CD4-positive, alpha-beta T cell (primary cell): ENCODE measurements around the gene CHCT1. TPM values are rescaled to one million over a fixed set of nuclear protein-coding genes. Genes with fewer than 3 reads are reported as not detected.
A peak's percentile ranks its signal among the peaks of the same experiment; 100 is the strongest.

Experiments
- ATAC-seq: fragments of 200-7000 bp; cut with Tn5 transposase; one replicate; pipeline ENCODE4 v1.10.0; 2022; ENCODE audit warnings: mild to moderate bottlenecking; ENCODE audit not compliant: poor library complexity
- CTCF ChIA-PET: fragments of 350-600 bp; sonication (Branson Sonifier 250); formaldehyde crosslinking; loops from one replicate; lab custom pipeline; 2021; ENCODE audit warnings: antibody characterized with exemption, inconsistent platforms; lab: Charles Lee
- POLR2A ChIA-PET: fragments of 350-600 bp; sonication (Branson Sonifier 250); formaldehyde crosslinking; loops from one replicate; lab custom pipeline; 2021; ENCODE audit warnings: antibody characterized with exemption, inconsistent platforms; lab: Charles Lee
- DNase-seq, 14 experiments: peaks; one replicate each; pipeline ENCODE4 v3.0.0-alpha.2; 2013 to 2020; ENCODE audit warnings: mixed read lengths in 2 of 14
- H3K27ac ChIP-seq, 2 donors: one replicate each; pipeline versions ENCODE4 v1.5.1 to v1.7.0; 2013; ENCODE audit warnings: low read length in 2 of 2, low read depth in 1 of 2, mild to moderate bottlenecking in 1 of 2
- H3K27me3 ChIP-seq, 2 experiments: 1 replicate in 1 of 2; 2 replicates in 1 of 2; pipeline versions ENCODE4 v1.6.1 to v1.7.0; 2013; ENCODE audit warnings: low read length in 2 of 2, control low read depth in 1 of 2, mild to moderate bottlenecking in 1 of 2, moderate library complexity in 1 of 2; ENCODE audit not compliant: insufficient read depth in 2 of 2, control insufficient read depth in 1 of 2
- H3K36me3 ChIP-seq: one replicate; pipeline ENCODE4 v1.6.1; 2013; ENCODE audit warnings: low read length, control low read depth; ENCODE audit not compliant: insufficient read depth
- H3K4me1 ChIP-seq: one replicate; pipeline ENCODE4 v1.6.1; 2013; ENCODE audit warnings: low read length, control low read depth; ENCODE audit not compliant: insufficient read depth
- H3K4me3 ChIP-seq: one replicate; pipeline ENCODE4 v1.5.1; 2013; ENCODE audit warnings: mild to moderate bottlenecking, low read length, moderate library complexity
- H3K9me3 ChIP-seq, 2 experiments: 1 replicate in 1 of 2; 2 replicates in 1 of 2; pipeline versions ENCODE4 v1.6.1 to v1.7.0; 2013; ENCODE audit warnings: low read length in 2 of 2, mild to moderate bottlenecking in 2 of 2, control low read depth in 1 of 2, moderate library complexity in 1 of 2; ENCODE audit not compliant: control insufficient read depth in 1 of 2, insufficient read depth in 1 of 2
- H3K27ac Mint-ChIP-seq: one replicate; pipeline ENCODE4 v1.8.0; 2020; ENCODE audit warnings: mixed read lengths
- H3K27me3 Mint-ChIP-seq: one replicate; pipeline ENCODE4 v1.8.0; 2021; ENCODE audit warnings: mixed read lengths
- H3K36me3 Mint-ChIP-seq: one replicate; pipeline ENCODE4 v1.8.0; 2021; ENCODE audit warnings: low read depth, mixed read lengths
- H3K4me1 Mint-ChIP-seq: one replicate; pipeline ENCODE4 v1.8.0; 2021; ENCODE audit warnings: low read depth, mixed read lengths
- H3K4me3 Mint-ChIP-seq: one replicate; pipeline ENCODE4 v1.8.0; 2020; ENCODE audit warnings: mild to moderate bottlenecking, mixed read lengths
- H3K9me3 Mint-ChIP-seq: one replicate; pipeline ENCODE4 v1.8.0; 2020; ENCODE audit warnings: mixed read lengths
- CTCF ChIP-seq: fragments of 200-600 bp; IDR thresholded peaks from one replicate; pipeline ENCODE4 v1.8.0; 2022; ENCODE audit warnings: antibody characterized with exemption, mild to moderate bottlenecking
- intact Hi-C, 2 experiments: fragments of 100-400 bp; cut with DNase I in 1 of 2; cut with micrococcal nuclease in 1 of 2; formaldehyde crosslinking; loops; one replicate each; pipeline versions ENCODE4 v1.15.1 to v1.9.0; 2023 to 2025; cut with DNase I, micrococcal nuclease
- total RNA-seq, 174 experiments: library from RNA in 2 of 174; stranded (reverse) in 2 of 174; gene quantifications; one replicate each; pipeline ENCODE4 v1.2.3 and lab custom pipeline; 2021 to 2026

The CHCT1 gene
- total RNA-seq, 2 experiments from 2014 or later = not detected

DNA sequence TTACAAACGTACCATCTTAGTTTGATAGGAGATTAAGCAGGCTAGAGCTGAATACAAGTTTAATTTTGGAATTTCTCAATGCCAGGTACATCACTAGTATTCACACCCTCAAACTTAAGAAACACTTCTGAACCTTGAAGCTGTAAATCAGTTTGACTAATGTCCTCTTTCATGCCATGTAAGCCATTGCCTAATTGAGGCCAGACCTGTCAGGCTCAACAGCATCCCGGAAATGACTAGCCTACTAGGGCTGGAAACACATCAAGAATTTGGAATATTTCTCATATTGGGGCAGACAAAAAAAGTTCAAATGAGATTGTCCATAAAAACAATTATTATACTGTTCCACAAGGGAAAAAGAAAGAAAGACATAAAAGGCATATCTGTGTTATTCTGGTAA, 32.1 kb upstream of the CHCT1 start:
- Histone ChIP-seq H3K9me3 (no peaks in the 10 kb centered on the region), H3K27ac (no peak overlapping the region), H3K4me1 (peaks cover 28% of the 10 kb centered on the region), H3K36me3 (peaks cover 2% of the 10 kb centered on the region), H3K4me3 (no peak overlapping the region), H3K27me3 (no peaks in the 10 kb centered on the region)
- H3K9me3 Mint-ChIP-seq = no peaks in the 10 kb centered on the region
- H3K4me3 Mint-ChIP-seq = peak overlapping the region; percentile 98
- H3K27ac Mint-ChIP-seq = peak overlapping the region; percentile 91
- peaks cover 23% of the 10 kb centered on the region for H3K36me3 Mint-ChIP-seq
- ChIA-PET POLR2A (interaction anchor here (0.6 kb wide), 1 partner anchor 348 kb away, joined by 3 read pairs; no protein-coding TSS in a partner anchor), CTCF (interaction anchor here (0.9 to 1.0 kb wide), 2 partner anchors 31 to 42 kb away, joined by 3 read pairs; no protein-coding TSS in a partner anchor)
- ATAC-seq (no peak), DNase-seq (peak in 2 of 14 experiments; percentile 34 to 35)
- H3K4me1 Mint-ChIP-seq = peaks cover 60% of the 10 kb centered on the region
- H3K27me3 Mint-ChIP-seq = no peaks in the 10 kb centered on the region
- intact Hi-C loops = loop anchor here (5.0 to 10.0 kb wide), 6 partner anchors 212 to 1875 kb away; partner anchors contain the start of genes PPM1D (in 2 of the 2), BCAS3 (in 1 of the 2), DHX40 (in 1 of the 2) and MTMR4 (in 1 of the 2)
- TF ChIP-seq CTCF = no peak

DNA sequence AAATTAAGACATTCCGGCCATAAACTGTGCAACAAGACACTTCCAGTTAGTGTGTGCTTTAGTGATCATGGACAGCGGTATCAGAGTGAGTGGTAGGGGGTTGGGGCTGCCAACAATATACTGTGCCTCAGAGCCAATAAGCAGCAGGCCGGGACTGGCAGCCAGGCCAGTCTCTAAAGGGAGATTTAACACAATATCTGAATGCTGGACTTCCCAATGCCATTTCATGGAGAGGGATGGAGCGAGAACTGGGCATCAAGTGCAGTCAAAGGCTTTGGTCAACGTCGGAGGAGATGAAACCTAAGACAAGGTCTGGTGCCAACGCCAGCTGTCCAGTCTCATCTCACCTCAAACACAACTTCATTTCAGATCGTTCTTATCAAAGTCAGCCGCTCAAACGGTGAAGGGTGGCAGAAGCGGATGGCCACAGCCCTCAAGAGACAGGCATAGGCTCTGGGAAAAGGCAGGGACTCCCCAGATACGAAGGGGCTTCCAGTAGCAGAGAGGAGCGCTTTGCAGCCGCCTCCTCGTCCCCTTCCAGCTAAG, 31.3 kb upstream of the CHCT1 start:
- ChIA-PET POLR2A (interaction anchor here (1.2 to 1.8 kb wide), 5 partner anchors 7 to 286 kb away, joined by 3 to 15 read pairs (median 4); partner anchors contain the start of gene BCAS3), CTCF (no interaction called here)
- peaks cover 55% of the 10 kb centered on the region for H3K4me1 Mint-ChIP-seq
- peak overlapping the region; percentile 91 for H3K27ac Mint-ChIP-seq
- Histone ChIP-seq H3K27ac (peak overlapping the region; percentile 88 to 94), H3K4me1 (peaks cover 28% of the 10 kb centered on the region), H3K9me3 (no peaks in the 10 kb centered on the region), H3K27me3 (no peaks in the 10 kb centered on the region), H3K4me3 (peak overlapping the region; percentile 97), H3K36me3 (peaks cover 2% of the 10 kb centered on the region)
- TF ChIP-seq CTCF = no peak
- ATAC-seq (no peak), DNase-seq (peak in 10 of 14 experiments; percentile 3 to 49 (median 13))
- peak overlapping the region; percentile 98 for H3K4me3 Mint-ChIP-seq
- H3K36me3 Mint-ChIP-seq = peaks cover 23% of the 10 kb centered on the region
- intact Hi-C loops = loop anchor here (5.0 to 10.0 kb wide), 6 partner anchors 211 to 1876 kb away; partner anchors contain the start of genes PPM1D (in 2 of the 2), BCAS3 (in 1 of the 2), DHX40 (in 1 of the 2) and MTMR4 (in 1 of the 2)
- no peaks in the 10 kb centered on the region for H3K9me3 Mint-ChIP-seq
- no peaks in the 10 kb centered on the region for H3K27me3 Mint-ChIP-seq

GRCh38 chr17:60391471-60392041, 30.7 kb upstream of the CHCT1 start:
- Histone ChIP-seq H3K36me3 (peaks cover under 1% of the 10 kb centered on the region), H3K4me1 (peaks cover 28% of the 10 kb centered on the region), H3K27ac (peak overlapping the region; percentile 88 to 94), H3K27me3 (no peaks in the 10 kb centered on the region), H3K9me3 (no peaks in the 10 kb centered on the region), H3K4me3 (peak overlapping the region; percentile 97)
- Mint-ChIP-seq H3K36me3 (peaks cover 23% of the 10 kb centered on the region), H3K27me3 (no peaks in the 10 kb centered on the region), H3K4me3 (peak overlapping the region; percentile 98), H3K27ac (peak overlapping the region; percentile 91), H3K4me1 (peaks cover 50% of the 10 kb centered on the region), H3K9me3 (no peaks in the 10 kb centered on the region)
- CTCF ChIA-PET = interaction anchor here (0.7 to 1.8 kb wide), 4 partner anchors 11 to 167 kb away, joined by 3 to 7 read pairs (median 4); no protein-coding TSS in a partner anchor
- ATAC-seq (peak; percentile 37), DNase-seq (no peak)
- POLR2A ChIA-PET = interaction anchor here (0.6 to 2.3 kb wide), 18 partner anchors 8 to 1472 kb away, joined by 3 to 15 read pairs (median 4); partner anchors contain the start of genes APPBP2, BCAS3, BRIP1 and PPM1D
- TF ChIP-seq CTCF = no peak
- intact Hi-C loops = loop anchor here (2.0 to 10.0 kb wide), 7 partner anchors 137 to 1877 kb away; partner anchors contain the start of genes PPM1D (in 2 of the 2), BCAS3 (in 1 of the 2), DHX40 (in 1 of the 2) and MTMR4 (in 1 of the 2)
